ENCODE results near the gene CDC25B. TPM values are rescaled to one million over a fixed set of nuclear protein-coding genes. Genes with fewer than 3 reads are reported as not detected.

Gene CDC25B
- total and polyA plus RNA-seq, 2 of the 8 experiments (the other 6 are each of a cell fraction or from before 2014, with no cell fraction given): 21.7 to 31.2 TPM

DNA sequence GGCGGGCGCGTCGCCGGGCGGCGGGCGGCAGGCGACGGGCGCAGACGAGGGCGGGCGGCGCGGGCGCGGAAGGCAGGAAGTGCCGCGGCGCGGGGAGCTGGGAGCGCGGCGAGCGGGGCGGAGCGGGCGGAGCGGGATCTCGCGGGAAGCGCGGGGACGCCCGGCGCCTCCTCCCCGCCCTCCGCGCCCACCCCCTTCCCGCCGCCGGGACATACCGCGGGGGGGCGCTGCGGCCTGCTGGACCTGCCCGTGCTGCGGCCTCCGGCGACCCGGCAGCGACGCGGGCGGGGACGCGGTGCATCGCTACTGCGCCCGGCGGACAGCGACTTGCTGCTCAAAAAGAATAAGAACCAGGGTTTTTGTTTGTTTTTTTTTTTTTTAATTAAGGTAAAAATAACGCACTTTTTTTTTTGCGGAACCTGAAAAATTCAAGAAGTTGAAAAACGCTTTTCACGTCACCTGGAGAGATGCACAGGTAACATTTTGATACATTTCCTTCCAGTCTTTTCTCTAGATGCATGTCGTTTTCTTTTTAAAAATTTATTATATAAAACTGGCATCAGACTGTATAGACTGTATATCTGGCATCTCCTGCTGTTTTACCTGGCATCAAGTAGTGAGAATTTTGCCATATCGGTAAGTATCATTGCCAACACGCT lies 9.3 kb upstream of the CDC25B start, which contains the start of gene CENPB:
TSS of gene CENPB (minus strand) at position 76 of the 659 bp plus-strand sequence. CDS start 257 bp downstream, outside the sequence.
- Histone ChIP-seq H3K4ac (replicated peaks; ENCODE audit: insufficient read length, low read depth, low read length) (no peak within 1 kb of the TSS), H3K27ac (ENCODE audit: low read depth, low read length) (no peak within 1 kb of the TSS), H3K23ac (ENCODE audit: insufficient read length) (no peak within 1 kb of the TSS), H3K18ac (ENCODE audit: extremely low read depth, low read length) (peak within 1 kb of the TSS; percentile 90; the same call in 1 of the 2 replicates), H2BK5ac (ENCODE audit: low read depth, low read length) (no peak within 1 kb of the TSS), H3K14ac (ENCODE audit: insufficient read length) (no peak within 1 kb of the TSS), H3K23me2 (ENCODE audit: low read depth, low read length) (peaks cover 3% of the 10 kb centered on the region; the same call in 1 of the 2 replicates), H2BK15ac (ENCODE audit: low read length) (0 out of 2 replicates have a peak within 1 kb of the TSS, but pooled peaks have one; percentile 25), H4K5ac (ENCODE audit: insufficient read length, low read depth, low read length) (no peak within 1 kb of the TSS), H3K9me3 (ENCODE audit: insufficient read depth in 2 of 2, low read depth in 1 of 2, low read length in 1 of 2) (no peaks in the 10 kb centered on the region), H4K20me1 (replicated peaks in 1 of 2; ENCODE audit: control insufficient read depth in 1 of 2, insufficient read depth in 2 of 2, low read length in 2 of 2) (peaks cover 7 to 11% of the 10 kb centered on the region in 2 experiments), H3K4me1 (replicated peaks in 1 of 4; ENCODE audit: control insufficient read depth in 3 of 4, insufficient read depth in 4 of 4, low read length in 3 of 4) (peaks cover 0 to 13% (median 6%) of the 10 kb centered on the region in 4 experiments; a peak in 6 of 7 replicates), H3K36me3 (ENCODE audit: control insufficient read depth in 2 of 4, insufficient read depth in 4 of 4, low read length in 3 of 4) (peaks cover 0 to 5% (median 0%) of the 10 kb centered on the region in 4 experiments; a peak in 2 of 8 replicates), H4K91ac (replicated peaks; ENCODE audit: insufficient read length, low read length) (no peak within 1 kb of the TSS), H3K4me3 (ENCODE audit: extremely low read depth in 1 of 4, insufficient read depth in 2 of 4, low read depth in 3 of 4, low read length in 4 of 4) (peak within 1 kb of the TSS; percentile 42 to 69 (median 60)), H3K27me3 (replicated peaks in 1 of 4; ENCODE audit: control insufficient read depth in 3 of 4, extremely low read depth in 1 of 4, insufficient read depth in 3 of 4, low read length in 3 of 4) (peaks cover 0 to 3% (median 0%) of the 10 kb centered on the region in 4 experiments; a peak in 3 of 7 replicates), H3K56ac (replicated peaks; ENCODE audit: insufficient read length, low read depth, low read length) (no peak within 1 kb of the TSS), H2BK20ac (ENCODE audit: low read length) (no peak within 1 kb of the TSS), H3K79me2 (ENCODE audit: control insufficient read depth in 1 of 2, insufficient read depth in 2 of 2, low read length in 2 of 2) (peaks cover 0 to 10% of the 10 kb centered on the region in 2 experiments; a peak in 1 of 4 replicates), H3K9ac (replicated peaks in 1 of 4; ENCODE audit: extremely low read depth in 1 of 4, low read depth in 3 of 4, low read length in 3 of 4) (peak within 1 kb of the TSS; percentile 13 to 87 (median 52)), H2AFZ (ENCODE audit: low read length) (0 out of 2 replicates have a peak within 1 kb of the TSS, but pooled peaks have one; percentile 49), H3K79me1 (ENCODE audit: low read depth, low read length) (peaks cover 11% of the 10 kb centered on the region), H2AK5ac (ENCODE audit: low read depth, low read length) (no peak within 1 kb of the TSS), H2BK120ac (replicated peaks; ENCODE audit: low read depth, low read length) (no peak within 1 kb of the TSS), H2BK12ac (ENCODE audit: low read depth, low read length) (no peak within 1 kb of the TSS), H4K8ac (ENCODE audit: extremely low read depth, insufficient read depth, low read length) (peak within 1 kb of the TSS; percentile 54), H3K4me2 (ENCODE audit: insufficient read depth in 1 of 2, low read depth in 2 of 2, low read length in 2 of 2) (peak within 1 kb of the TSS; percentile 75 to 98)
- ChIA-PET POLR2A (ENCODE audit: partially characterized antibody) (interaction anchor here (0.5 to 3.9 kb wide), 10 partner anchors 8 to 448 kb away, joined by 3 to 20 read pairs (median 4); partner anchors contain the start of genes AP5S1 and CDC25B), CTCF (ENCODE audit: partially characterized antibody) (interaction anchor here (0.7 to 9.5 kb wide), 18 partner anchors 9 to 286 kb away, joined by 3 to 128 read pairs (median 4); partner anchors contain the start of genes ADISSP and AP5S1)
- WGBS, 2 experiments (ENCODE audit: extremely low coverage in 1 of 2, insufficient coverage in 1 of 2, insufficient read length in 1 of 2, insufficient replicate concordance in 2 of 2, low coverage in 1 of 2, low lambda C conversion rate in 2 of 2, missing lambda C conversion rate in 1 of 2): 33% methylated on average over 7 of the region's 70 CpGs; no CpG with 5 or more reads in 1 of the 2 experiments
- DNase-seq (ENCODE audit: low read depth in 1 of 2, low spot score in 2 of 2): peak in 1 of 2 experiments; percentile 96
- no peak for FAIRE-seq
- TF ChIP-seq POLR2A (IDR thresholded peaks at IDR 0.05; ENCODE audit: control extremely low read depth in 1 of 2, low read depth in 2 of 2, low read length in 2 of 2): no peak
- TF ChIP-seq TBP (IDR thresholded peaks at IDR 0.05; ENCODE audit: low read depth, low read length): no peak
- no peak for TF ChIP-seq SIX5 (IDR thresholded peaks at IDR 0.05; ENCODE audit: low read depth, low read length)
- no peak for TF ChIP-seq JUN (IDR thresholded peaks at IDR 0.05; ENCODE audit: low read depth, low read length)
- TF ChIP-seq EZH2 (IDR thresholded peaks at IDR 0.05; ENCODE audit: low read depth, low read length, severe bottlenecking): no peak
- TF ChIP-seq, protein P1, sequence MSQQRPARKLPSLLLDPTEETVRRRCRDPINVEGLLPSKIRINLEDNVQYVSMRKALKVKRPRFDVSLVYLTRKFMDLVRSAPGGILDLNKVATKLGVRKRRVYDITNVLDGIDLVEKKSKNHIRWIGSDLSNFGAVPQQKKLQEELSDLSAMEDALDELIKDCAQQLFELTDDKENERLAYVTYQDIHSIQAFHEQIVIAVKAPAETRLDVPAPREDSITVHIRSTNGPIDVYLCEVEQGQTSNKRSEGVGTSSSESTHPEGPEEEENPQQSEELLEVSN (IDR thresholded peaks at IDR 0.05): no peak

Measured in H1 (cell line).